ENCODE measurements around the gene SLC12A9. TPM values are rescaled to one million over a fixed set of nuclear protein-coding genes. Genes with fewer than 3 reads are reported as not detected.

Gene SLC12A9
- total RNA-seq, 1 donor from 2014 or later = 19.4 TPM

DNA sequence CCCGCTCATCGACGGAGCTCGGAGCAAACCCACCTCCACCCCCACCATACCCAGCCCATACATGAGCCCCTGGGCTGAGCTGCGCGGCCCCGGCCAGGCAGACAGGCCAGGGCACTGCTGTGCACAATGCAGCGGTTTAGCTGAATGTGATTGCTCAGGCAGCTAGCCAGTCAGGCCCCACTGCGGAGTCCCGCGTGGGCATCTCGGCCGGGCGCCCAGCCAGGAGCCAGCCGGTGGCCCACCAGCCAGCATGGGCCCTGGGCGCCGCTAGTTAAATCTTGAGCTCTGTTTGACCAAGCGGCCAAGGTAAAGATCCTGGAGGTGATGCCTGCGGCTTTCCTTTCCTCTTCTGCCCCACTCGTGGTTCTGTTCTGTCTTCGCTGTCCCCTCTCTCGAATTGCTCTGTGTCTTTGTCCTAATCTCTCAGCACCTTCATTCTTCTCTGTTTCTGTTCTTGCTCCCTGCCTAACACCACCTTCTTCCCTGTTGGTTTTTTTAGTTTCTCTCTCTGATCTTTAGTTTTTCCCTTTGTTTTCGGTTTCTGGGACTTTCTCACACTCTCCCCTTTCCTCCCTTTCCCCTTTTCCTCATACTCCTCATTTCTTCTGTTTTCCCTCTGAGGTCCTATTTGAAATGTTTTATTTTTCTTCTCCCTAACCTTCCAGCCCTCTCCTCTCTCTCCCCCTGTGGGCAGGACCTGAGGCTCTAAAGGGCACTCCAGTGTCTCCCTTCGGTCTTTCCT lies 30.4 kb downstream of the SLC12A9 start:
- Histone ChIP-seq H3K36me3 (peaks cover 66 to 92% of the 10 kb centered on the region in 2 donors), H3K27me3 (no peaks in the 10 kb centered on the region), H3K27ac (no peak overlapping the region), H3K4me1 (peaks cover 0 to 2% of the 10 kb centered on the region in 2 donors), H3K9me3 (no peaks in the 10 kb centered on the region), H3K4me3 (no peak overlapping the region)
- TF ChIP-seq, protein P1, sequence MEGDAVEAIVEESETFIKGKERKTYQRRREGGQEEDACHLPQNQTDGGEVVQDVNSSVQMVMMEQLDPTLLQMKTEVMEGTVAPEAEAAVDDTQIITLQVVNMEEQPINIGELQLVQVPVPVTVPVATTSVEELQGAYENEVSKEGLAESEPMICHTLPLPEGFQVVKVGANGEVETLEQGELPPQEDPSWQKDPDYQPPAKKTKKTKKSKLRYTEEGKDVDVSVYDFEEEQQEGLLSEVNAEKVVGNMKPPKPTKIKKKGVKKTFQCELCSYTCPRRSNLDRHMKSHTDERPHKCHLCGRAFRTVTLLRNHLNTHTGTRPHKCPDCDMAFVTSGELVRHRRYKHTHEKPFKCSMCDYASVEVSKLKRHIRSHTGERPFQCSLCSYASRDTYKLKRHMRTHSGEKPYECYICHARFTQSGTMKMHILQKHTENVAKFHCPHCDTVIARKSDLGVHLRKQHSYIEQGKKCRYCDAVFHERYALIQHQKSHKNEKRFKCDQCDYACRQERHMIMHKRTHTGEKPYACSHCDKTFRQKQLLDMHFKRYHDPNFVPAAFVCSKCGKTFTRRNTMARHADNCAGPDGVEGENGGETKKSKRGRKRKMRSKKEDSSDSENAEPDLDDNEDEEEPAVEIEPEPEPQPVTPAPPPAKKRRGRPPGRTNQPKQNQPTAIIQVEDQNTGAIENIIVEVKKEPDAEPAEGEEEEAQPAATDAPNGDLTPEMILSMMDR (IDR thresholded peaks at IDR 0.05) = no peak
- DNase-seq (ENCODE audit: low spot score in 2 of 2) = no peak
- intact Hi-C loops (cut with DNase I) = loop anchor here (10.0 kb wide), 1 partner anchor 362 kb away; the partner anchor contains the start of gene FIS1

DNA sequence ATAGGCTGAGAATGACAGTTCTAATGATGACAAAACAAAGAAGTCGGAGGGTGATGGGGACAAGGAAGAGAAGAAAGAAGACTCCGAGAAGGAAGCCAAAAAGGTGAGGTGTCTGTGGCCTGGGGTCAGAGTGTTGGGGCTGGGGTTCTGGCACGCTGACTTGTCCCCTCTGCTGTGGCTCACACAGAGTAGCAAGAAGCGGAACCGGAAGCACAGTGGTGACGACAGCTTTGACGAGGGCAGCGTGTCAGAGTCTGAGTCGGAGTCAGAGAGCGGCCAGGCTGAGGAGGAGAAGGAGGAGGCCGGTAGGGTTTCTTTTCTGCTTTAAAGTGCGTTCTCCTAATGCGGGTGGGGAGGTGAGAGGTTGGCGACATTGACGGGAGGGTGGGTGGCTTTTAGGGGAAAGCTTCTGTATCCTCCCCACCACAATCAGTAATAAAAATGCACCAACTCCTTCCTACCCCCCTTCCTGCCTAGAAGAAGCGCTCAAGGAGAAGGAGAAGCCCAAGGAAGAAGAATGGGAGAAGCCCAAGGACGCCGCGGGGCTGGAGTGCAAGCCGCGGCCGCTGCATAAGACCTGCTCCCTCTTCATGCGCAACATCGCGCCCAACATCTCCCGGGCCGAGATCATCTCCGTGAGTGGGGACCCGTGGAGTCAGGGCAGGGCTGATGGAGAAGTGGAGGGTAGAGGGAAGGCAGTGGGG lies 32.4 kb downstream of the SLC12A9 start:
- Histone ChIP-seq H3K9me3 (no peaks in the 10 kb centered on the region), H3K27me3 (no peaks in the 10 kb centered on the region), H3K4me1 (peaks cover 6 to 7% of the 10 kb centered on the region in 2 donors), H3K36me3 (peaks cover 69 to 82% of the 10 kb centered on the region in 2 donors), H3K4me3 (no peak overlapping the region), H3K27ac (no peak overlapping the region)
- intact Hi-C loops (cut with DNase I) = loop anchor here (5.0 to 10.0 kb wide), 2 partner anchors 332 to 360 kb away; partner anchors contain the start of genes FIS1, PLOD3 and ZNHIT1
- DNase-seq (ENCODE audit: low spot score in 2 of 2) = no peak
- TF ChIP-seq, protein P1 (IDR thresholded peaks at IDR 0.05) = no peak

GRCh38 chr7:100885440-100886141 lies 33.1 kb downstream of the SLC12A9 start:
- intact Hi-C loops (cut with DNase I) = loop anchor here (5.0 to 10.0 kb wide), 2 partner anchors 332 to 359 kb away; partner anchors contain the start of genes FIS1, PLOD3 and ZNHIT1
- Histone ChIP-seq H3K36me3 (peaks cover 69 to 78% of the 10 kb centered on the region in 2 donors), H3K27ac (no peak overlapping the region), H3K4me3 (no peak overlapping the region), H3K4me1 (peaks cover 6 to 7% of the 10 kb centered on the region in 2 donors), H3K27me3 (no peaks in the 10 kb centered on the region), H3K9me3 (no peaks in the 10 kb centered on the region)
- DNase-seq (ENCODE audit: low spot score in 2 of 2) = no peak
- TF ChIP-seq, protein P1 (IDR thresholded peaks at IDR 0.05) = no peak

GRCh38 chr7:100886142-100886935 lies 33.8 kb downstream of the SLC12A9 start:
- H3K4me3 ChIP-seq = no peak overlapping the region
- intact Hi-C loops (cut with DNase I) = loop anchor here (5.0 to 10.0 kb wide), 2 partner anchors 331 to 358 kb away; partner anchors contain the start of genes FIS1, PLOD3 and ZNHIT1
- peaks cover 6 to 13% of the 10 kb centered on the region in 2 donors for H3K4me1 ChIP-seq

More at GRCh38 chr7:100886142-100886935, 33.8 kb downstream of the SLC12A9 start:
- TF ChIP-seq, protein P1 (IDR thresholded peaks at IDR 0.05) = no peak
- Histone ChIP-seq H3K27ac (no peak overlapping the region), H3K27me3 (no peaks in the 10 kb centered on the region), H3K9me3 (no peaks in the 10 kb centered on the region), H3K36me3 (peaks cover 69 to 71% of the 10 kb centered on the region in 2 donors)
- no peak for DNase-seq (ENCODE audit: low spot score in 2 of 2)

All from ascending aorta (tissue), 2 donors.